Breast epithelium (tissue), 3 donors: Measurements from ENCODE around the gene GAS7.

ENCODE experiments used
- CTCF ChIP-seq, 3 donors: fragments of 450-650 bp; IDR thresholded peaks; one replicate each; pipeline ENCODE4 v1.5.1; 2016 to 2017; ENCODE audit warnings: antibody characterized with exemption in 3 of 3, mild to moderate bottlenecking in 3 of 3, moderate library complexity in 3 of 3
- POLR2A ChIP-seq: fragments of 450-650 bp; IDR thresholded peaks from one replicate; pipeline ENCODE4 v1.6.1; 2016; ENCODE audit warnings: antibody characterized with exemption, mild to moderate bottlenecking, moderate library complexity
- POLR2AphosphoS5 ChIP-seq, 3 donors: sonication (generic); formaldehyde crosslinking; IDR thresholded peaks; one replicate each; pipeline ENCODE4 v1.6.1; 2017; ENCODE audit warnings: antibody characterized with exemption in 3 of 3

GRCh38 chr17:9928601-9929333 lies 269.6 kb downstream of the GAS7 start:
- TF ChIP-seq CTCF (IDR thresholded peaks at IDR 0.05) (no peak), POLR2A (no peak), POLR2AphosphoS5 (IDR thresholded peaks at IDR 0.05) (no peak)
